HCT116 (cell line): ENCODE data around the gene PIGW. TPM values are rescaled to one million over a fixed set of nuclear protein-coding genes. Genes with fewer than 3 reads are reported as not detected.

Source experiments
- ATAC-seq: fragments of 200-7000 bp; cut with Tn5 transposase; 2 replicates; pipeline ENCODE4 v1.9.1; 2020; ENCODE audit warnings: mild to moderate bottlenecking, moderate library complexity
- Bru-seq: library from RNA; stranded (reverse); fragments of 400-500 nt; gene quantifications from one replicate; lab custom pipeline; 2021; lab: Mats Ljungman, UMichigan
- BruChase-seq, 2 experiments: library from RNA; stranded (reverse); fragments of 400-500 nt; gene quantifications; one replicate each; lab custom pipeline; 2021; lab: Mats Ljungman, UMichigan
- BruUV-seq: library from RNA; stranded (reverse); fragments of 400-500 nt; replicated peaks from 2 replicates; lab custom pipeline; 2021; lab: Mats Ljungman, UMichigan
- CTCF ChIA-PET: fragments of 300-600 bp; sonication (Branson Sonifier 250); formaldehyde crosslinking; loops from one replicate; lab custom pipeline; 2021; ENCODE audit warnings: antibody characterized with exemption; lab: Charles Lee
- POLR2A ChIA-PET: fragments of 300-600, 350-600 bp; sonication (Branson Sonifier 250); formaldehyde crosslinking; loops from one replicate; lab custom pipeline; 2021; ENCODE audit warnings: antibody characterized with exemption; lab: Charles Lee
- RAD21 ChIA-PET, 2 experiments: fragments of 300-600 bp; sonication (Branson Sonifier 250); formaldehyde crosslinking; loops; one replicate each; lab custom pipeline; 2023; ENCODE audit warnings: low total read pairs in 2 of 2; ENCODE audit not compliant: uncharacterized antibody in 2 of 2, unreplicated experiment in 2 of 2, low non-redundant PET in 1 of 2; lab: Charles Lee
- DNase-seq: peaks from one replicate; pipeline ENCODE4 v3.0.0-alpha.2; 2010; ENCODE audit warnings: low read depth, low spot score
- H2AFZ ChIP-seq: fragments of 200-600 bp; shearing (Covaris generic), sonication (generic); 2 replicates; pipeline ENCODE4 v1.6.1; 2017; ENCODE audit warnings: low read depth, mixed run types, mixed read lengths, antibody characterized with exemption, low read length; ENCODE audit not compliant: poor library complexity, severe bottlenecking
- H3K27ac ChIP-seq: 2 replicates; pipeline ENCODE4 v1.5.1; 2012; ENCODE audit warnings: low read depth, low read length
- H3K27me3 ChIP-seq: fragments of 200-600 bp; sonication (generic); 2 replicates; pipeline ENCODE4 v1.6.1; 2016; ENCODE audit warnings: mixed run types, low read length, mixed read lengths; ENCODE audit not compliant: insufficient read depth
- H3K36me3 ChIP-seq, 2 experiments: fragments of 200-500 bp in 1 of 2; fragments of 200-600 bp in 1 of 2; sonication (Bioruptor generic) in 1 of 2; sonication (generic) in 1 of 2; 2 replicates each; pipeline versions ENCODE4 v1.5.1 to v1.6.1; 2014 to 2016; ENCODE audit warnings: low read length in 2 of 2, inconsistent platforms in 1 of 2, mixed read lengths in 1 of 2, mixed run types in 1 of 2; ENCODE audit not compliant: insufficient read depth in 2 of 2, control insufficient read depth in 1 of 2
- H3K4me1 ChIP-seq, 2 experiments: fragments of 200-600 bp in 1 of 2; sonication (generic) in 1 of 2; 2 replicates each; pipeline versions ENCODE4 v1.5.1 to v1.6.1; 2012 to 2017; ENCODE audit warnings: low read length in 2 of 2, inconsistent platforms in 1 of 2, mild to moderate bottlenecking in 1 of 2, mixed read lengths in 1 of 2, mixed run types in 1 of 2, moderate library complexity in 1 of 2; ENCODE audit not compliant: insufficient read depth in 2 of 2, control insufficient read depth in 1 of 2
- H3K4me2 ChIP-seq: fragments of 200-600 bp; sonication (generic); 2 replicates; pipeline ENCODE4 v1.6.1; 2017; ENCODE audit warnings: mixed run types, low read length, mixed read lengths
- H3K4me3 ChIP-seq, 2 experiments: fragments of 200-600 bp in 1 of 2; sonication (generic) in 1 of 2; replicated peaks in 1 of 2; 2 replicates each; pipeline ENCODE4 v1.5.1; 2011 to 2016; ENCODE audit warnings: low read length in 2 of 2, control low read depth in 1 of 2, low read depth in 1 of 2, mild to moderate bottlenecking in 1 of 2, mixed read lengths in 1 of 2, mixed run types in 1 of 2
- H3K79me2 ChIP-seq: fragments of 200-600 bp; sonication (generic); 2 replicates; pipeline ENCODE4 v1.6.1; 2017; ENCODE audit warnings: mild to moderate bottlenecking, mixed run types, low read length, moderate library complexity, mixed read lengths; ENCODE audit not compliant: insufficient read depth
- H3K9ac ChIP-seq: fragments of 200-600 bp; sonication (generic); 2 replicates; pipeline ENCODE4 v1.6.1; 2016; ENCODE audit warnings: low read length, mixed read lengths
- H3K9me2 ChIP-seq: fragments of 200-600 bp; sonication (generic), shearing (Covaris generic); 2 replicates; pipeline ENCODE4 v1.6.1; 2017; ENCODE audit warnings: mixed run types, mild to moderate bottlenecking, moderate library complexity; ENCODE audit not compliant: insufficient read depth
- H3K9me3 ChIP-seq, 2 experiments: fragments of 200-500 bp in 1 of 2; fragments of 200-600 bp in 1 of 2; sonication (Bioruptor generic) in 1 of 2; sonication (generic) in 1 of 2; 2 replicates each; pipeline ENCODE4 v1.6.1; 2014 to 2017; ENCODE audit warnings: low read length in 2 of 2, mixed read lengths in 2 of 2, inconsistent platforms in 1 of 2, low read depth in 1 of 2, mild to moderate bottlenecking in 1 of 2, mixed run types in 1 of 2, moderate library complexity in 1 of 2; ENCODE audit not compliant: control insufficient read depth in 1 of 2, insufficient read depth in 1 of 2
- H4K20me1 ChIP-seq: fragments of 200-600 bp; sonication (generic), shearing (Covaris generic); 2 replicates; pipeline ENCODE4 v1.6.1; 2017; ENCODE audit warnings: mixed run types, mild to moderate bottlenecking, moderate library complexity; ENCODE audit not compliant: insufficient read depth
- CBX3 ChIP-seq: IDR thresholded peaks from 2 replicates; pipeline ENCODE4 v1.6.1; 2012; ENCODE audit warnings: low read depth
- ELF1 ChIP-seq: IDR thresholded peaks from 2 replicates; pipeline ENCODE4 v1.6.1; 2012; ENCODE audit warnings: low read depth, borderline replicate concordance
- EZH2phosphoT487 ChIP-seq: fragments of 200-600 bp; IDR thresholded peaks from 2 replicates; pipeline ENCODE4 v1.6.1; 2018; ENCODE audit warnings: antibody characterized with exemption, borderline replicate concordance
- FOSL1 ChIP-seq: IDR thresholded peaks from 2 replicates; pipeline ENCODE4 v1.6.1; 2012; ENCODE audit warnings: low read depth
- JUND ChIP-seq: IDR thresholded peaks from 2 replicates; pipeline ENCODE4 v1.6.1; 2012
- POLR2A ChIP-seq: IDR thresholded peaks from 2 replicates; pipeline ENCODE4 v1.7.0; 2011; ENCODE audit warnings: borderline replicate concordance; ENCODE audit not compliant: insufficient read depth, insufficient read length; ENCODE audit errors: extremely low read depth
- POLR2AphosphoS5 ChIP-seq: IDR thresholded peaks from 2 replicates; pipeline ENCODE4 v1.6.1; 2011; ENCODE audit warnings: mild to moderate bottlenecking, low read depth, low read length, moderate library complexity
- RAD21 ChIP-seq: IDR thresholded peaks from 2 replicates; pipeline ENCODE4 v1.6.1; 2012; ENCODE audit warnings: low read depth, mild to moderate bottlenecking
- SIN3A ChIP-seq: IDR thresholded peaks from 2 replicates; pipeline ENCODE4 v1.6.1; 2012; ENCODE audit warnings: low read depth
- SP1 ChIP-seq: IDR thresholded peaks from 2 replicates; pipeline ENCODE4 v1.6.1; 2012; ENCODE audit warnings: low read depth
- SRF ChIP-seq: IDR thresholded peaks from 2 replicates; pipeline ENCODE4 v1.6.1; 2012; ENCODE audit warnings: low read depth
- TCF7L2 ChIP-seq: IDR thresholded peaks from 2 replicates; pipeline ENCODE4 v1.7.0; 2011; ENCODE audit warnings: borderline replicate concordance, inconsistent platforms; ENCODE audit not compliant: insufficient read depth, insufficient read length; ENCODE audit errors: extremely low read depth
- YY1 ChIP-seq: IDR thresholded peaks from 2 replicates; pipeline ENCODE4 v1.6.1; 2011; ENCODE audit warnings: low read length, low read depth, moderate library complexity, mild to moderate bottlenecking; ENCODE audit not compliant: insufficient replicate concordance; ENCODE audit errors: extremely low read depth
- ZFX ChIP-seq: fragments of 450-650 bp; IDR thresholded peaks from 2 replicates; pipeline ENCODE4 v1.6.1; 2017
- ZNF274 ChIP-seq: fragments of 200-500 bp; sonication (Bioruptor generic); IDR thresholded peaks from 2 replicates; pipeline ENCODE4 v1.6.1; 2014; ENCODE audit warnings: mild to moderate bottlenecking, low read depth, low read length, inconsistent platforms
- intact Hi-C: fragments of 100-400 bp; cut with micrococcal nuclease; formaldehyde crosslinking; loops from 2 replicates; pipeline ENCODE4 v1.10.0; 2022
- long read RNA-seq: library from polyadenylated mRNA; unstranded; transcript quantifications from one replicate; pipeline ENCODE4 v2.0.0, GENCODE V29; 2021; ENCODE audit not compliant: unreplicated experiment
- polyA plus RNA-seq: library from polyadenylated mRNA; unstranded; fragments of >200 nt; gene quantifications from 2 replicates; pipeline ENCODE4 v1.2.1, GENCODE V29; 2012; ENCODE audit warnings: missing spikeins
- total RNA-seq: library from RNA; stranded (reverse); gene quantifications from one replicate; pipeline ENCODE4 v1.2.1, GENCODE V29; 2021; ENCODE audit not compliant: unreplicated experiment
- TF ChIP-seq, protein P1 (sequence below): IDR thresholded peaks from 2 replicates; pipeline ENCODE4 v1.6.1; 2011; ENCODE audit warnings: mild to moderate bottlenecking, low read length, moderate library complexity; ENCODE audit not compliant: insufficient replicate concordance; ENCODE audit errors: extremely low read depth
- TF ChIP-seq, protein P2 (sequence below), 3 experiments: fragments of 200-600 bp in 1 of 3; sonication (generic) in 1 of 3; IDR thresholded peaks in 2 of 3; conservative IDR thresholded peaks in 1 of 3; 2 replicates each; pipeline ENCODE4 v1.5.1; 2012 to 2017; ENCODE audit warnings: low read depth in 2 of 3, low read length in 2 of 3, antibody characterized with exemption in 1 of 3, borderline replicate concordance in 1 of 3, control low read depth in 1 of 3, mild to moderate bottlenecking in 1 of 3, mixed read lengths in 1 of 3, mixed run types in 1 of 3, moderate library complexity in 1 of 3; ENCODE audit not compliant: insufficient read depth in 1 of 3
- TF ChIP-seq, protein P3 (sequence below): IDR thresholded peaks from 2 replicates; pipeline ENCODE4 v1.6.1; 2012

Gene PIGW, protein sequence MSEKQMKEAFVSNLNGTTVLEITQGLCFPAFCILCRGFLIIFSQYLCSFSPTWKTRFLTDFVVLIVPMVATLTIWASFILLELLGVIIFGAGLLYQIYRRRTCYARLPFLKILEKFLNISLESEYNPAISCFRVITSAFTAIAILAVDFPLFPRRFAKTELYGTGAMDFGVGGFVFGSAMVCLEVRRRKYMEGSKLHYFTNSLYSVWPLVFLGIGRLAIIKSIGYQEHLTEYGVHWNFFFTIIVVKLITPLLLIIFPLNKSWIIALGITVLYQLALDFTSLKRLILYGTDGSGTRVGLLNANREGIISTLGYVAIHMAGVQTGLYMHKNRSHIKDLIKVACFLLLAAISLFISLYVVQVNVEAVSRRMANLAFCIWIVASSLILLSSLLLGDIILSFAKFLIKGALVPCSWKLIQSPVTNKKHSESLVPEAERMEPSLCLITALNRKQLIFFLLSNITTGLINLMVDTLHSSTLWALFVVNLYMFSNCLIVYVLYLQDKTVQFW
- total RNA-seq (16.4 TPM), Bru-seq, nascent RNA (percentile 94 among the genes with signal in this experiment), BruChase-seq, experiment 1, labeled RNA remaining after a 6-hour chase (percentile 97 among the genes with signal in this experiment), BruChase-seq, experiment 2, labeled RNA remaining after a 2-hour chase (percentile 95 among the genes with signal in this experiment)
- polyA plus RNA-seq = 2.7 and 4.5 TPM in 2 replicates
- long read RNA-seq, transcript PIGW-205 (2 exons, 876 nt) = minor isoform, 7 of 30 reads
- long read RNA-seq, transcript PIGW-206 (2 exons, 2,264 nt) = minor isoform, 5 of 30 reads
- long read RNA-seq, transcript PIGW-204 (2 exons, 2,312 nt) = major isoform, 18 of 30 reads
- long read RNA-seq, partial matches to known transcripts = 0 of 30 reads
- long read RNA-seq, other reads (novel, unspliced or antisense) = 0 of 30 reads

DNA sequence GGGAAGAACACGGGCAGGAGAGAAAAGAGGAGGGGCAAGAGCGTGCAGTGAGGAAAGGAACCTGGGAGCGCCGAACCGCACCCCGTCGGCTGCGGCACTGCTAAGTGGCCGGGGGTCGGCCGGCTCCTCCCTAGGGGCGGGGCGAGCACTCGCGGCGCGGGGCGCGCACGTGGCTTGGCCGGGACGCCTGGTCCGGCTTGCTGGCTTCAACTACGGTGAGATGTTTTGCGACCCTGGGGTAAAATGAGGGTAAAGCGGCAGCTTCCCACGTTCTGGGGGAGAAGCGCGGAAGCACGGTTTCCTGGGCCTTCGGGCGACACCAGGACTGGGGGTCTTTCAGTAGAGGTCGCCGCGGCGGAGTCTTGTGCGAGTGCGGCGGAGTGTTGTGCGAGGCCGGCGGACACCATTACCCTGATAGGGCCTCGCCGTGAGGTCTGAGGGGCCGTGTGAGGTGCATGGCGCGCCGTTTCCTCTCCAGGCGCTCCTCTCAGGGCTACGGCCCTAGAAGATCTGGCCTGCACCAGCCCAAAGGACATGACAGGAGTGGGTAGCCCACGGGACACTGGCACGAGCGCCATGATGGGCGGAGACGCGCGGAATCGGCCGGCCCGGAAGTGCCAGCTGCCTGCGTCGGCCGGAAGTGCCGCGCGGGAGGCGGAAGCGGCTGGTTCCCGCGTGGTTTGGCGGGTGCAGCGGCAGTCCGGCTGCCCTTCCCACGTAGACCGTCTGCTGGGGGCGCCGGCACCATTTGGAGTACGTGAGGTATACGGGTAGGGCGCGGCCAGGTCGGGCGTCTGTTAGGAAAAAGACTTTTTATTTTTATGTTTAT is at the start of gene PIGW, which contains the start of gene MYO19:
Gene PIGW (plus strand): TSS at position 148 of the 829 bp plus-strand sequence. CDS start 2,115 bp downstream, outside the sequence.
Gene MYO19 (minus strand): TSS at position 29 of the 829 bp plus-strand sequence. CDS start 2,330 bp downstream, outside the sequence.
- Histone ChIP-seq H3K36me3 (peaks cover 23 to 44% of the 10 kb centered on the region in 2 experiments), H3K9me2 (no peaks in the 10 kb centered on the region), H3K4me3 (peak within 1 kb of the TSS; percentile 63 to 90), H3K4me1 (peaks cover 8 to 21% of the 10 kb centered on the region in 2 experiments), H3K9me3 (no peaks in the 10 kb centered on the region), H3K4me2 (peak within 1 kb of the TSS; percentile 82), H4K20me1 (no peaks in the 10 kb centered on the region), H3K79me2 (peaks cover 68% of the 10 kb centered on the region), H2AFZ (no peak within 1 kb of the TSS), H3K27me3 (no peaks in the 10 kb centered on the region), H3K27ac (peak within 1 kb of the TSS; percentile 99), H3K9ac (peak within 1 kb of the TSS; percentile 99)
- POLR2A ChIA-PET = interaction anchor here (0.6 to 2.4 kb wide), 7 partner anchors 10 to 564 kb away, joined by 3 to 30 read pairs (median 4); partner anchors contain the start of genes GGNBP2 and MRM1
- no TSS peak for BruUV-seq
- CTCF ChIA-PET = interaction anchor here (0.6 to 2.4 kb wide), 8 partner anchors 9 to 342 kb away, joined by 3 to 16 read pairs (median 4); partner anchors contain the start of genes GGNBP2 and MRM1
- ATAC-seq = peak; percentile 86
- RAD21 ChIA-PET = interaction anchor here in 1 of 2 experiments (0.6 kb wide), 1 partner anchor 21 kb away, joined by 4 read pairs; no protein-coding TSS in a partner anchor
- DNase-seq = peak; percentile 78
- intact Hi-C loops = loop anchor here (1.0 kb wide), 1 partner anchor 10 kb away; no protein-coding TSS in a partner anchor
- TF ChIP-seq YY1 (peak; percentile 90), ELF1 (peak; percentile 95), POLR2A (peak; percentile 75), TCF7L2 (no peak), ZFX (peak; percentile 67), SRF (no peak), JUND (peak; percentile 23; the same call in 1 of the 2 replicates), SP1 (peak; percentile 44; the same call in 1 of the 2 replicates), EZH2phosphoT487 (no peak), CBX3 (peak; percentile 66; the same call in 1 of the 2 replicates), RAD21 (no peak; the same call in 1 of the 2 replicates), ZNF274 (no peak), FOSL1 (no peak), SIN3A (peak; percentile 87), POLR2AphosphoS5 (peak; percentile 97)
- TF ChIP-seq, protein P1, sequence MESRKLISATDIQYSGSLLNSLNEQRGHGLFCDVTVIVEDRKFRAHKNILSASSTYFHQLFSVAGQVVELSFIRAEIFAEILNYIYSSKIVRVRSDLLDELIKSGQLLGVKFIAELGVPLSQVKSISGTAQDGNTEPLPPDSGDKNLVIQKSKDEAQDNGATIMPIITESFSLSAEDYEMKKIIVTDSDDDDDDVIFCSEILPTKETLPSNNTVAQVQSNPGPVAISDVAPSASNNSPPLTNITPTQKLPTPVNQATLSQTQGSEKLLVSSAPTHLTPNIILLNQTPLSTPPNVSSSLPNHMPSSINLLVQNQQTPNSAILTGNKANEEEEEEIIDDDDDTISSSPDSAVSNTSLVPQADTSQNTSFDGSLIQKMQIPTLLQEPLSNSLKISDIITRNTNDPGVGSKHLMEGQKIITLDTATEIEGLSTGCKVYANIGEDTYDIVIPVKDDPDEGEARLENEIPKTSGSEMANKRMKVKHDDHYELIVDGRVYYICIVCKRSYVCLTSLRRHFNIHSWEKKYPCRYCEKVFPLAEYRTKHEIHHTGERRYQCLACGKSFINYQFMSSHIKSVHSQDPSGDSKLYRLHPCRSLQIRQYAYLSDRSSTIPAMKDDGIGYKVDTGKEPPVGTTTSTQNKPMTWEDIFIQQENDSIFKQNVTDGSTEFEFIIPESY = peak; percentile 95
- TF ChIP-seq, protein P2, sequence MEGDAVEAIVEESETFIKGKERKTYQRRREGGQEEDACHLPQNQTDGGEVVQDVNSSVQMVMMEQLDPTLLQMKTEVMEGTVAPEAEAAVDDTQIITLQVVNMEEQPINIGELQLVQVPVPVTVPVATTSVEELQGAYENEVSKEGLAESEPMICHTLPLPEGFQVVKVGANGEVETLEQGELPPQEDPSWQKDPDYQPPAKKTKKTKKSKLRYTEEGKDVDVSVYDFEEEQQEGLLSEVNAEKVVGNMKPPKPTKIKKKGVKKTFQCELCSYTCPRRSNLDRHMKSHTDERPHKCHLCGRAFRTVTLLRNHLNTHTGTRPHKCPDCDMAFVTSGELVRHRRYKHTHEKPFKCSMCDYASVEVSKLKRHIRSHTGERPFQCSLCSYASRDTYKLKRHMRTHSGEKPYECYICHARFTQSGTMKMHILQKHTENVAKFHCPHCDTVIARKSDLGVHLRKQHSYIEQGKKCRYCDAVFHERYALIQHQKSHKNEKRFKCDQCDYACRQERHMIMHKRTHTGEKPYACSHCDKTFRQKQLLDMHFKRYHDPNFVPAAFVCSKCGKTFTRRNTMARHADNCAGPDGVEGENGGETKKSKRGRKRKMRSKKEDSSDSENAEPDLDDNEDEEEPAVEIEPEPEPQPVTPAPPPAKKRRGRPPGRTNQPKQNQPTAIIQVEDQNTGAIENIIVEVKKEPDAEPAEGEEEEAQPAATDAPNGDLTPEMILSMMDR (IDR thresholded peaks at IDR 0.05 in 2 of 3, conservative IDR thresholded peaks at IDR 0.05 in 1 of 3; ENCODE audit: borderline replicate concordance in 1 of 3, insufficient read depth in 1 of 3, low read depth in 2 of 3, low read length in 2 of 3) = no peak
- TF ChIP-seq, protein P3, sequence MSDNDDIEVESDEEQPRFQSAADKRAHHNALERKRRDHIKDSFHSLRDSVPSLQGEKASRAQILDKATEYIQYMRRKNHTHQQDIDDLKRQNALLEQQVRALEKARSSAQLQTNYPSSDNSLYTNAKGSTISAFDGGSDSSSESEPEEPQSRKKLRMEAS = peak; percentile 93
